Stimulated activated CD8-positive, alpha-beta memory T cell treated with anti-CD3 and anti-CD28 coated beads, Interleukin-7, amount 100 ng/mL, for 24 hours (primary cell): ENCODE data around the gene CDK5RAP2.
A peak's percentile ranks its signal among the peaks of the same experiment; 100 is the strongest.

Experiments used
- DNase-seq: peaks from one replicate; pipeline ENCODE4 v3.0.0-alpha.2; 2020; ENCODE audit warnings: low read depth

The CDK5RAP2 gene

GRCh38 chr9:120398286-120398685, 181.7 kb downstream of the CDK5RAP2 start:
- DNase-seq, result no peak

DNA sequence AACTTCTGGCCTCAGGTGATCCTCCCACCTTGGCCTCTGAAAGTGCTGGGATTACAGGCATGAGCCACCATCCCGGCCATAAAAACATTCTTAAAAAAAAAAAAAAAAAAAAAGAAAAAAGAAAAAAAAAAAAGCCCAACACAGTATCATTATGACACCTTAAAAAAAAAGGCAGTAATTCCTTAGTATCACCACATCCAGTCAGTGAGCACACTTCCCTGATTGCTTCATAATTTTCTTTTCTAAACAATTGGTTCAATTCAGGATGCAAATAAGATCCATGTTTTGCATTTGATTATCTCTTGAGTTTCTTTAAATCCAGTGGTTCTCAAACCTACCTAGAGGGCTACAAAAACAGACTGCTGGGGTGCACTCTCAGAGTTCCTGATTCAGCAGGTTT, 182.5 kb downstream of the CDK5RAP2 start:
- DNase-seq, result no peak

DNA sequence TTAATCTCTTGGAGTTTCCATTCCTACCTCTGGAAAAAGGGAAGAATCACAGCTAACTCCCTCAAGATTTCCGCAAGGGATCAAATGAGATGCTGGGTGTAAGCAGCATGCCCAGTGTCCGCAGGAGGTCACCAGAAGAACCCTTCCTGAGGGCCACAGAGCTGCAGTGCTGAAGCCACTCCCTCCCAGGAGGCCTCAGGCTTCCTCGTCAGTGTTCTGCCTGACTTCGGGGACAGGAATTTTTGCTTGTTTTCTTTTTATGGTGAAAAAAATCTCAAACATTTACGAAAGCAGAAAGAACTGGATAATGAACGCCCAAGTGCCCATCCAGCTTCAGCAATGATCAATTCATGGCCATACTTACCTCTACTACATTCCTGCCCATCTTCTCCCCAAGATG, 183.0 kb downstream of the CDK5RAP2 start:
- no peak for DNase-seq

DNA sequence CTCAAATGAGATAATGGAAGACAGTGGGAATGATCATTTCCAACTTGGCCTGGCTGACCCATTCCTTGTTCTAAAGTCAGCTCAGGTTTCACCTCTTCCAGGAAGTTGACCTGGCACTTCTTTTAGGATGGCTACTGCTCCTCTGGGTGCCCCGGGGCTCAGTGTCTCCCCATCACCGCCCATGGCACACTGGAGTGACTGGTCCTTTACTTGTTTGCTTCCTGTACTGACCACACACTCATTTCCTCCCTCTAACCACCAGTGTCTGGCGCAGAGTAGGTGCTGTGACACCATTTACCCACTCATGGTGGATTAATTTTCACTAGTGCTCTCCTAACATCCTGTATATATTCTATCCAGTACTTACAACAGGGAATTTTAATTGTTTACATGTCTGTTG, 183.5 kb downstream of the CDK5RAP2 start:
- no peak for DNase-seq

GRCh38 chr9:120395376-120395775, 184.6 kb downstream of the CDK5RAP2 start:
- DNase-seq, result no peak

- DNase-seq, result peak; percentile 16
These were observed 185.8 kb downstream of the CDK5RAP2 start for GRCh38 chr9:120394058-120394669.

DNA sequence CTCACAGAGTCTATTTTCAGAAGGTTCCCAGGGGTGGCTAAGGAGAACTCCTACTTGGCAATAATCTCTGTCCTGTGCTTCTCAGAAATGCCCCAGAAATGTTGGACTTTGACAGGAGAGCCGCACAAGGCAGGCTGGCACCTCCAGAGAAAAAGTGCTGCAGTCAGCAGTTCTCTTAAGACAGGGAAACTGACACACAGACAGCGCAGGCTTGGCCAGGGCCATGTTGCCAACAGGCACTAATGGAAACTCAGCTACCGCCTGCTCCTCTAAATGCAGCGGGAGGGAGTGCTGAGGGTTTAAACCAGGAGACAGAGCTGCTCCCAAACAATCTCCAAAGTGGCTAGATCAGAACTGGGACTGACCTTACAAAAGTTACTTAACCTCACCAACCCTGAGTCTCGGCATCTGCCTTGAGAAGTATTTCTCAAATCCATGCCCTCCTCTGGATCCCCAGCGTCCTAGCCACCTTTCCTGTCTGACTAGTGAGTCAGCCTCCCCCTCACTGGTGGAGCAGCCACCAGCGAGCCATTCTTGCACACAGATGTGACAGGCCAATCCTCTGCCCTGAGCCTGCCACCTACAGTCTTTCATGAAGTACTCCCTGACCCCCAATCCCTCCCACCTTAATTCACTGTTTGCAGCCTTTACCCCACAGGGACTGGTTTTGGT, 186.4 kb downstream of the CDK5RAP2 start:
- DNase-seq, result no peak

- DNase-seq, result no peak
These were observed 187.3 kb downstream of the CDK5RAP2 start for GRCh38 chr9:120392711-120393110.

DNA sequence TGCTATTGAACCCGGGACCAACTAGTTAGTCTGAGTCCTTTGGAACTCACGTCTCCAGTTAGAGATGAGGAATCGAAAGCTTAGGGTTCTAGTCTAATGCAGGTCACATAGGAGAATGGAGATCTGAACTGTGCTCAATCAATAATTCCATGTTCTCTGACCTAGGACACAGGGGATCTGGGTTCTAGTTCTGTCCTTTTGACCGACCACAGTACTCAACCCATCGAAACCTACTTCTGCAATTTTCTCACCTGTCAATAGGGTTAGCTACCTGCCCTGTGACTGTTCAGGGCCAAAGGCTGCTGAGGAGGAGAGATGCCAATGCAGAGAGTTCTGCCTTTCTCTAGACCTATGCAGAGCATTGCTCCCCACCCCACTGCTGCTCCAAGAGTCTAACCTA, 187.7 kb downstream of the CDK5RAP2 start:
- DNase-seq, result no peak

DNA sequence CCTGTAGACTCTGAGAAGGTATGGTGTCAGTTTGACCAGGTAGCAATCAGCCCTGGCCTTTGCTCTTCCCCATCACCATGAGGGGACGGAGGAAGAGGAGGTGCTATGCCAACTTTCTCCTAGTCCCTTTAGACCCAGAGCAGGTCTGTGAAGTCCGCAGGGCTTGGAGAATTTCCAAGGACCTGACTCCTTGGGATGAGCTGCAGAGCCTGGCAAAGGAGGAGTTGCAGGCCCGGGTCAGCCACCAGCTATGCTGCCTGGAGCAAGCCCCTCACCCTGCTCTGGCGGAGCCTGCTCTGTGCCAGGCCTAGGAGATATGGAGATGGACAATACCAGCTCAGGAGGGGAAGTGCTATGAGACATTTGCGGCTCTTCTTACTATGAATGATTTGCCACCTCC, 188.3 kb downstream of the CDK5RAP2 start:
- no peak for DNase-seq

DNA sequence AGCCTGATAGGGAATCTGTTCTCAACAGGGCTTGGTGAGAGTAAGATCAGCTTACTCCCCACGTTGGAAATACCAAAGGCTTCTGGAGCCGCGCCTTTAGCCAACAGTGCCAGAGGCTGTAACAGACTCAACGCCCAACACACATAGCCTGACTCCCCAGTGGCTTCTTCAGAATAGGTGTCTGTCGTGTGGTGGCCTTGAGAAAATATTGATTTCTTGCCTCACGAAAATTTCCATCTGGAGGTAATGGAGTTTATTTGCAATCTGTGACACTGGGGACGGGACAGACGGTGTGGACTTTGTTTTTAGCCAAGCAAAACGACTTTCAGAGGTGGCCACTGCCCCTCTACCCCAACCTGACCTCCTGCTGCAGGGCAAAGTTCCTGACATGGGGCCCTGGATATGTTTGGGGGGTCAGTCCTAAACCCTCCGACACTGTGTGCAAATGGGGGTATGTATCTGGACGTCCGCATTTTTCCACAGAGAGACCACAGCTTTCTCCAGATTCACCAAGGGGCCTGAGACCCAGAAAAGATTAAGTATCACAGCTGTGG, 189.3 kb downstream of the CDK5RAP2 start:
- no peak for DNase-seq

DNA sequence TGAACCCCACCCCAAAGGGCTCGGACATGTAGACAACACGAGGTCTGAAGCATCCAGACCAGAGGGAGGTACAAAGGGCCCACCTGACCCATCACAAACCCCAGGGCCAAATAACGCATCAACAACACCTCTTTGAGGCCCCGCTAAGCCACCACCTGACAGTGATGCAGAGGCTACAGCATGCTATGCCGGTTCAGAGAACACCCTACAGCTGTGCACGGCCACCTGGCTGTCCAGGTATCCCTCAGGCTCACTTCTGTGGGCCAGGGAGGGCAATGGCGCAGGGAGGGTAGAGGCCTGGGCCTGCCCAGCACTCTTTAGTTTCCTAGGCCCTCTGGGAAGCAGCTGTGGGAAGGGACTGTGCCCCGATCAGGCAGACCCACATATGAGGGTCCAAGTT, 190.1 kb downstream of the CDK5RAP2 start:
- no peak for DNase-seq

DNA sequence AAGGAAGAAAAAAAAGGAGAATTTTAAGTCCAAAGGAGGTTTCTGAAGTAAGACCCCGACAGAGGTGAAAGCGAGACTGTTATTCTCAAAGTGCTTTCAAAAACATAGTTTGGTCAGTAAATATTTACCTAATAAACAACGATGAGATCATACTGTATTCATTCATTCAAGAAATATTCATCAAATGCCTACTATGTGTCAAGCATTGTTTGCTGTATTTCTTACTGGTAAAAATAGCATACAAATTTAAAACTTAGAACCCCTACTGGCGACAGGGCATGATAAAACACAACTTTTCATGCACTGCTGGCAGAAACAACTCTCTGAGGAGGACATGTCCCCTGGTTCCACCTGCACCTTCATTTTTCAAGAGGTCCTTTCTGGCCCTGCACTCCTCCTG, 190.7 kb downstream of the CDK5RAP2 start:
- no peak for DNase-seq

DNA sequence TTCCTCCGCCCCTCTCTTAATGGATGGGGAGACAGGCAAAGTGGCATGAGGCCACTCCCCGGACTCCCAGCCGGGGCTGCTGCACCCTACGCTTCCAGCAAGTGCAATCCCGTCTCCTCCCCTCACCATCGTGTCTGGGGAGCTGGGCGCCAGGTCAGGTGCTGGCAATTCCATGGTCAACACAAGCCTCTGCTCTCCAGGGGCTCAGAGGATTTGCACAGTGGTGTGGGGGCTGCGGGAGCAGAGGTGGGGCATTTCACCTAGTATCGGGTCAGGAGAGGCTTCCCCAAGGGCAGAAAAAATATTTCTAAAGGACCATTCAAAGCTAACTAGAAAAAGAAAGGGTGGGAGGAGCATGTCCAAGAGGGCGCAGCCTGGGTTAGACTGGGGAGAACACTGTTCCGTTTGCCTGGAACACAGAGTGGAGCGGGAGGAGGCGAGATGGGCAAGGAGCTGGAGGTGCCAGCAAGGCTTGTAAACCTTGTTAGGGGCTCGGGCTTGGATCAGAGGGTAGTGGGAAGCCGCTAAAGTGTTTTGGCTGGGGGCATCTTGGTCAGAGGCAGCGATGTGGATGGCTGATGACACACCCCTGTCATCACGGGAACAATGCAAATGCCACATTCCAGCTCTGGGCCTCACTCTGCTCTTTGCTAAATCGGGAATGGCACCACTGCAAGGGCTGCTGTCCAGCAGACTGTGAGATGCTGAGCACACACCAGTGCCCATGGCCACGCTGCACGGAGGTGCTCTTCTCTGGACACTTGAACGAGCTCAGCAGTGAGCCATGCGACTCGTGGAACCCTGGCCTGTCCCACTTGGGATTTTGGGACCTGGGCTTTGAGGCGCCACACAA, 191.7 kb downstream of the CDK5RAP2 start:
- no peak for DNase-seq

- no peak for DNase-seq
These were observed 192.5 kb downstream of the CDK5RAP2 start for GRCh38 chr9:120387257-120388002.

DNA sequence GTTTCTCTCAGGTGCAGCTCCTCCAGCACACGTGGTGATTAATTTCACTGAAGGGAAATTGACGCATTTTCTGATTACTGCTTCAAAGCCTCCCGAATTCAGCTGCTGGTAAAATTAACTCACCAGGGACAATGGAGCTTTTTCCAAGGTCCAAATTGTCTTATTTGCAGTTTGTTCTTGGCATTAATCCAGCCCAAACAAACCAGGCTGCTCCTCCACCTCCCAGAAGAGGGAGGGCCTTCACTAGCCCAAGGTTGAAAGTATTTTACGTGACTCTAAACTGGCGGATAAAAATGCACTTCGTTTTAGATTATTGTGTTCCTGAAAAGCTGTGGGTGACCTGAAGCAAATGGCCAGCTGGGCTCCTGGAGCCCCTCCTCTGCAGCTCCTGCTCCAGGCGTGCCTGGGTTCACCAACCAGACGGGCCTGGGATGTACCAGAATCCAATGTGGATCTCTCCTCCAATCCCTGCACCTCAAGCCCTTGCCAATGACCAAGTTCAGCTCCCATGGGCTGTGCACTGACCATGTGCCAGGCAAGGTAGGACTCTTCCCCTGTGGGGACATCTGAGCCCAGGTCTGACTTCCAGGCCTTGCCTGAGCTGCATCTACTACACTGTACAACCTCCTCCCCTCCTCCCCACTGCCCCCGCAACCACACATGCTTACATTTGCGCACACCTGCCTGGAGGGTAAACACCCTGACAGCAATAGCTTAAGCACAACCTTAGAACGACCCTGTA, 193.4 kb downstream of the CDK5RAP2 start:
- no peak for DNase-seq

DNA sequence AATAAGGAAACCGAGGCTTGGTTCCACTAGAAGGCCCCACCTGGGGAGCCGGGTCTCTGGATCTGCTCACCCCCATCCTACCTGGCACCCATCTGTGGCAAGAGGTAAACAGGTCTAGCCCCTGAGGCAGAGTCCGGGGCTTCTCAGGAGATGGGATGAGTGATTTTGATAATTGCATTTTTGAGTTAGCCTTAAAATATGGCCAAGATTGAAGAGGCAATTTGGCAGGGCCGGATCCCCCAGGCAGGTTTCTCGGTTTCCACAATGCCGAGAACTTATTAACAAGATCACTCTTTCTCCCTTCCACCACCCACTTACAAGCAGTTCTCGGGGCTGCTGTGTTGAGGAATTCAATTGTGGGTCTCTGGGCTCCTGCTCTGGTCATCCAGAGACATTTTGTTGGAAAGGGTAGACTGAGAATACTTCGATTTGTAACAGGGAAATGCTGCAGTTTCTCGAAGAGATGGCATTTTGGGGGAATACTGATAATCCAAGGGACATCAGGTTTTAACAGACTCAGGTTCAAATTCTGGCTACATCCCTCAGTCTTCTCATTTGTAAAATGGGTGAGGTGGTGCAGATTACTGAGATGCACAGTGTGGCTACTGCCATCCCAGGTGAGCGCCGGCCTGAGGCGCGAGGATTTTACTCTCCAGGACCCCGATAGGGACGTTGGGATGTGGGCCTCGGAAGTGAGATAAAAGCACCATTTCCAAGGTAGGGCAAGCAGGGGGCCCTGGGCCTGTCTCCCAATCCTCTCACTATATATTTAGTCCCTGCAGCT, 194.2 kb downstream of the CDK5RAP2 start:
- DNase-seq, result no peak

- no peak for DNase-seq
These were observed 195.1 kb downstream of the CDK5RAP2 start for GRCh38 chr9:120384925-120385272.

- no peak for DNase-seq
These were observed 195.7 kb downstream of the CDK5RAP2 start for GRCh38 chr9:120383999-120384924.

GRCh38 chr9:120383611-120383998, 196.4 kb downstream of the CDK5RAP2 start:
- no peak for DNase-seq
